ENCODE data around the gene FCHSD2.
"Not testable (repeated sequence)": the region's sequence is repeated elsewhere in the genome, so short reads cannot be mapped to it uniquely, and the experiment has no call there.

Gene FCHSD2

DNA sequence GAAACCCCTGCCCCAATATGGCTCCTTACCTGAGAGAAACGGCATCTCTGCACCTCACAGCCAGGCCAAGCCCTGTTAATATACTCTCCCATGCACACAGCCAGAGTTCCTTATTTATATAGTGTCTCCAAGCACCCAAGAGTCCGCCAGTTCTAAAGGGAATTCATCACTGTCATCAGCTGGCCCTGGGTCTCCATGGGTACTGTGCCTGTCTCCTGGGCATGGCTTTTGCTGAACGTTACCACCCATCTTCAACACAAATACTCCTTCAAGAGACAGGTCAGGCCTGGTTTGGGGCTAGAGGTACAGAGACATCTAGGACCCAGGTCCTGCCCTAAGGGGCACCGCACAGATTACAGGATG is 329.5 kb downstream of the FCHSD2 start:
- in situ Hi-C loops (cut with HindIII; ENCODE audit: low sequenced_read_pairs) = loop anchor here (5.0 kb wide), 2 partner anchors 60 to 365 kb away; partner anchors contain the start of gene ARAP1
- peak overlapping the region; percentile 24 for H3K4me3 ChIP-seq (ENCODE audit: low read depth, low read length)
- no peak for TF ChIP-seq CTCF (IDR thresholded peaks at IDR 0.05; ENCODE audit: low read depth, low read length, missing control alignments)
- no peak for DNase-seq (ENCODE audit: low read depth)

DNA sequence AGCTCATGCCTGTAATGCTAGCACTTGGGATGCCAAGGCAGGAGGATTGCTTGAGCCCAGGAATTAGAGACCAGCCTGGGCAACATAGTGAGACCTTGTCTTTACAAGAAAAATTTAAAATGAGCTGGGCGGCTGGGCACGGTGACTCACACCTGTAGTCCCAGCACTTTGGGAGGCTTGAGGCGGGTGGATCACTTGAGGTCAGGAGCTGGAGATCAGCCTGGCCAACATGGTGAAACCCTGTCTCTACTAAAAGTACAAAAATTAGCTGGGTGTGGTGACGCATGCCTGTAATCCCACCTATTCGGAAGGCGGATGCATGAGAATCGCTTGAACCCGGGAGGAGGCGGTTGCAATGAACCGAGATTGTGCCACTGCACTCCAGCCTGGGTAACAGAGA is 330.4 kb downstream of the FCHSD2 start:
- not testable (repeated sequence) for H3K4me3 ChIP-seq (ENCODE audit: low read depth, low read length); DNase-seq (ENCODE audit: low read depth)
- in situ Hi-C loops (cut with HindIII; ENCODE audit: low sequenced_read_pairs) = loop anchor here (5.0 kb wide), 2 partner anchors 59 to 366 kb away; partner anchors contain the start of gene ARAP1

- TF ChIP-seq CTCF (IDR thresholded peaks at IDR 0.05; ENCODE audit: low read depth, low read length, missing control alignments) = no peak
- in situ Hi-C loops (cut with HindIII; ENCODE audit: low sequenced_read_pairs) = no loop called here
- H3K4me3 ChIP-seq (ENCODE audit: low read depth, low read length) = no peak overlapping the region
- no peak for DNase-seq (ENCODE audit: low read depth)
These were observed 333.8 kb downstream of the FCHSD2 start for GRCh38 chr11:72808331-72808798.

DNA sequence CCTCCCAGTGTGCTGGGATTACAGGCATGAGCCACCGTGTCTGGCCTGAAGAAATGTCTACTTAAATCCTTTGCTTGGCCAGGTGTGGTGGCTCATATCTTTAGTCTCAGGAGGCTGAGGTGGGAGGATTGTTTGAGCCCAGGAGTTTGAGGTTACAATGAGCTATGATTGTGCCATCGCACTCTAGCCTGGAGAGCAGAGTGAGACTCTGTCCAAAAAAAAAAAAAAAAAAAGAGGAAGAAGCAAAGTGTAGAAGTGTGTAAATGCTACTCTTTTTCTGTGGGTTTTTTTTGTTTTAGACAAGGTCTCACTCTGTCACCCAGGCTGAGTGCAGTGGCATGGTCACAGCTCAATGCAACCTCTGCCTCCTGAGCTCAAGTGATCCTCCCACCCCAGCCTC is 334.3 kb downstream of the FCHSD2 start:
- no peak for DNase-seq (ENCODE audit: low read depth)
- in situ Hi-C loops (cut with HindIII; ENCODE audit: low sequenced_read_pairs) = no loop called here

GRCh38 chr11:72807021-72807693 is 335.0 kb downstream of the FCHSD2 start:
- TF ChIP-seq CTCF (IDR thresholded peaks at IDR 0.05; ENCODE audit: low read depth, low read length, missing control alignments) = no peak
- H3K4me3 ChIP-seq (ENCODE audit: low read depth, low read length) = no peak overlapping the region
- DNase-seq (ENCODE audit: low read depth) = no peak
- in situ Hi-C loops (cut with HindIII; ENCODE audit: low sequenced_read_pairs) = no loop called here

More for the DNA sequence above, 334.3 kb downstream of the FCHSD2 start:
- H3K4me3 ChIP-seq (ENCODE audit: low read depth, low read length) = no peak overlapping the region
- TF ChIP-seq CTCF (IDR thresholded peaks at IDR 0.05; ENCODE audit: low read depth, low read length, missing control alignments) = no peak

GRCh38 chr11:72806378-72806777 is 335.7 kb downstream of the FCHSD2 start:
- DNase-seq (ENCODE audit: low read depth); in situ Hi-C loops (cut with HindIII; ENCODE audit: low sequenced_read_pairs); H3K4me3 ChIP-seq (ENCODE audit: low read depth, low read length): not testable (repeated sequence)

DNA sequence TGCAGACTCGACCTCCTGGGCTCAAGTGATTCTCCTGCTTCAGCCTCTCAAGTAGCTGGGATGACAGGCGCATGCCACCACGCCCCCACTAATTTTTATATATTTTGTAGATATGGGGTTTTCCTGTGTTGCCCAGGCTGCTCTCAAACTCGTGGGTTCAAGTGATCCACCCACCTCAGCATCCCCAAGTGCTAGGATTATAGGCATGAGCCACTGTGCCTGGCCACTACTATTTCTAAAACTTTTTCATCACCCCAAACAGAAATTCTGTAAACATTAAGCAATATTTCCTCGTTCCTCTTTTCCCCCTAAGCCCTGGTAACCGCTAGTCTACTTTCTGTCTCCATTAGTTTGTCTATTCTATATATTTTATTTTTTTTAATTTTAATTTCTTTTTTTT is 336.9 kb downstream of the FCHSD2 start:
- no peak overlapping the region for H3K4me3 ChIP-seq (ENCODE audit: low read depth, low read length)
- no peak for TF ChIP-seq CTCF (IDR thresholded peaks at IDR 0.05; ENCODE audit: low read depth, low read length, missing control alignments)
- in situ Hi-C loops (cut with HindIII; ENCODE audit: low sequenced_read_pairs) = no loop called here
- no peak for DNase-seq (ENCODE audit: low read depth)

All from astrocyte of the cerebellum (primary cell).